Stimulated activated CD4-positive, alpha-beta T cell treated with anti-CD3 and anti-CD28 coated beads, Interleukin-2, amount 100 ng/mL, for 48 hours (primary cell): ENCODE results near the gene CNPY3.

Experiments
- DNase-seq, 2 donors: peaks; one replicate each; pipeline ENCODE4 v3.0.0-alpha.2; 2020

Gene CNPY3

DNA sequence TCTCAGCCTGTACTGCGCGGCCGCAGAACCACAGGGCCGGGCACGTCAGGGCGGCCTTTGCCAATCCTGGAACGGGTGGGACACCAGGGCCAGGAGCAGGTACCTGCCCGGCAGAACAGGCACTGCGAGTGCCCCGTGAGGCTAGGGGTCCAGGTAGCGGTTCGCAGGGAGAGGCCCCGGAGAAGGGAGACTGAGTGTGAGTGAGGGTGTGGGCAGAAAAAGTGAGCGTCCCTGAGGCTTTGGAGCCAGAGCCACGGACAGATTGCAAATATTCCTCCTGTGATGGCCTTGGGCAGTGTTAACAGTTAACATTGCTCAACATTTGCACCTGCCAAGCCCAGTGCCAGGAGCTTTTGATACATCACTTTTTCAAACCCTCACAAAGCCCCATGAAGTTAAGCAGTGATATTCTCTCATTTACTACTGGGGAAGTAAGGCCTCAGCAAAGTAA, 31.8 kb downstream of the CNPY3 start:
- DNase-seq, result no peak

DNA sequence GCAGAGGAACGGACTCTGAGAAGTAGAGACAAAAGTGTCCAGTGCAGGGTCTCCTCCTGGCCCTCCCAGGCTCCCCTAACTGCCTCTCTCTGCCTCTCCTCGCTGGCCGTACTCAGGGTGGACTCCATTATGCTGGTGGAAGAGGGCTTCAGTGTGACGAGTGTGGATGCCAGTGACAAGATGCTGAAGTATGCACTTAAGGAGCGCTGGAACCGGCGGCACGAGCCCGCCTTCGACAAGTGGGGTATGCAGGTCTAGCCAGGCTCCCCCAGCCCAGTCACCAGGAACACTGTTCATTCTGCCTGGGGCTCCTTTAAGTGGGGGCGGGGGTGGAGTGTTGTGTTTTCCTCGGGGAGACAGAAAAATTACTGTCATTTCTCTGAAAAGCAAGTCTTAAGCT, 32.8 kb downstream of the CNPY3 start:
- DNase-seq, result no peak

DNA sequence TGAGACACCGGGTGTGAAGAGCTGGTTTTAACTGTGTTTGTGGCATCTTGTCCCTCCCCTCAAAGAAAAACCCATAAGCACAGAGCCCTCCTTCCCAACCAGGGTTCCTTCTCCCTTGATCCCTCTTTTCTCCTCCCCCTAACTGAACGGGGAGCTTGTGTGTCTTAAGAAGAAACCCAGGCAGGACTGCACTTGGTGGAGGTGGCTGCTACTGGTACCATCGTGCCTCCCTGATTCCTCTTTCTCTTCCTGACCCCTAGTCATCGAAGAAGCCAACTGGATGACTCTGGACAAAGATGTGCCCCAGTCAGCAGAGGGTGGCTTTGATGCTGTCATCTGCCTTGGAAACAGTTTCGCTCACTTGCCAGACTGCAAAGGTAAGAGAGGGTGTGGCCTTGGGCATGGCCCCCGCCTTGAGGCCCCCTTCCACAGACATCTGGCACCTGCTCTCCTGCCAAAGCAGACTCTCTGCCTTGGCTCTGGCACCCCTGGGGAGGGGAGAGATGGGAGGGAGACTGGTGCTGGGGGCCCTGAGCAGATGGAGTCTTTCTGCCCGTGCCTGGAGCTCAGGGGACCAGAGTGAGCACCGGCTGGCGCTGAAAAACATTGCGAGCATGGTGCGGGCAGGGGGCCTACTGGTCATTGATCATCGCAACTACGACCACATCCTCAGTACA, 33.4 kb downstream of the CNPY3 start:
- no peak for DNase-seq

DNA sequence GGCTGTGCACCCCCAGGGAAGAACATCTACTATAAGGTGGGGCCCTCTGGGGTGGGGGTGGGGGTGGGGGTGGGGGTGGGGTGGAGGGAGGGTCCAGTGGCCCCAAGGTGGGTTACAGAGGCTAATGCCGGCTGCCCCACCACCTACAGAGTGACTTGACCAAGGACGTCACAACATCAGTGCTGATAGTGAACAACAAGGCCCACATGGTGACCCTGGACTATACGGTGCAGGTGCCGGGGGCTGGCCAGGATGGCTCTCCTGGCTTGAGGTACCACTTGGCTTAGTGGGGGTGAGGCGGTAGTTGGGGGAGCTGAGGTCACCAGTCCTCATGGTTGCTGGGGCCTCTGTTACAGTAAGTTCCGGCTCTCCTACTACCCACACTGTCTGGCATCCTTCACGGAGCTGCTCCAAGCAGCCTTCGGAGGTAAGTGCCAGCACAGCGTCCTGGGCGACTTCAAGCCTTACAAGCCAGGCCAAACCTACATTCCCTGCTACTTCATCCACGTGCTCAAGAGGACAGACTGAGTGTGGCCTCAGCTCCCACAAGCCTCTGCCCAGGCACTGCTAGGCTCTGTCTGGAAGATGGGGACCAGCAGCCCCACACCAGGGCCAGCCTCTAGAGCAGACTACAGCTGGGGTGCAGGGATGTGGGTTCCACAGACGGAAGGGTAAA, 34.0 kb downstream of the CNPY3 start:
- DNase-seq, result no peak

DNA sequence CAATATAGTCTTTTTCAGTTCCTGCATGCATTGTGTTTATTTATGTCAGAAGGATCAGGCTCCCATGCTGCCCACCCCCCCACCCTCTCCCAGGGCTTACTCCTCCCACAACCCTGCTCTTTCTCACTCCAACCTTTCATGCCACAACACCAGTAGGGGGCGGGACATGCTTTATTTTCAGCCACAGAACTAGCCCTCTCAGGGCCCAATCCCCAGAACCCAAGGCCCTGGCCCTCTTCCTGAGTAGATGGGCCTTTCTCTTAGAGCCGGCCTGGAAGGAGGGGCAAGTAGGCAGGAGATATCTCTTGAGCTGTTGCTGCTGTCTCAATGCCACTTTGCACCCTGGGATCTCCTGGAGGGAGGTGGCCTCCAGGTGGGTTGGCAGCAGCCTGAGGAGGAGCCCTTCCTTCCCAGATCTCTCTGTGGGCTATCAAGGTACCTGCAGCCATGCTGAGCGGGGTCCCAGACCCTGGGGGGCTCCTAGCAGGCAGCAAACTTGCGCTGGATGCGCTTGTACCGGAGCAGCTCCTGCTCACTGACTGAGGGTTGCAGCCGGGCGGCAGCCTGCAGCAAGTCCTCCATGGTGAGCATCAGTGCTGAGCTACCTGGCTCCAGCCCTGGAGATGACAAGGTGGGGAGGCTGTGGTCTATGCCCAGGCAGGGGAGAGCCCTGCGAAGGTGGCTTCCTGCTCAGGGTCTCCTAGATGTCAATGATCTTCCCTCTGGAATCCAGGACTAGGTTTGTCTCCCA, 34.8 kb downstream of the CNPY3 start:
- DNase-seq, result peak; percentile 14 to 39

DNA sequence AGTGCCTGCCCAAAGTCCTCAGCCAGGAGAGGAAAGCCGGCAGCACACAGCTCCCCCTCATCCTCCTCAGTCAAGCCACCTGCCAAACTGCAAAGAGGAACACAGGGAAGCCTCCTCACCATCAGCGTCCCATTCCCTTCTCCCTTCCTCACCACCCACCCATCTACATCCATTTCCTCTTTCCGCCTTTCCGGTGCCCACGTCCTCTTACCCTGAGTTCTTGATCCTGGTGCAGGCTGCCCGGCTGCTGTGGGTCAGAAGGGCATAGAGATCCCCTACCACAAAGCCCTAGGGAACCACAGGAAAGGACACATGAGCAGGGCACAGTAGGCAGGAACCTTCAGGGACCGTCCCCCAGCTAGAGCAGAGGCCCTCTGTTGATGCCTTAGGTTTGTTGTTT, 37.3 kb downstream of the CNPY3 start:
- DNase-seq, result no peak

DNA sequence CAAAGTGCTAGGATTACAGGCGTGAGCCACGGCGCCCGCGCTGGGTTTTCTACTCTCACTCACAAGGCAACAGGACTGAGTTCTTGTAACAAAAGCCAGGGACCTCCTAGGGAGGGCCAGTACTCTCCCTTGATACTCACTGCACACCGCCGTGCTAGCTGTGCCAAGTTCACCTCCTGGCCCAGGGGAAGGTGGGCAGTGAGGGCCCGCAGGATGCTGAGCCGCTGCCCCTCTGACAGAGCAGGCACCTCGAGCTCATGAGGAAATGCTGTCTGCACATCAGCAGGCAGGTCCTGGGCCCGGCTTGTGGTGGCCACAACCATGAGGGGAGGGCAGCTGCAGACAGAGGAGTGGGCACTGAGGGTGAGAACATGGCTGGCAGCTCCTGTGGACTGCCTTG, 37.9 kb downstream of the CNPY3 start:
- DNase-seq, result no peak

DNA sequence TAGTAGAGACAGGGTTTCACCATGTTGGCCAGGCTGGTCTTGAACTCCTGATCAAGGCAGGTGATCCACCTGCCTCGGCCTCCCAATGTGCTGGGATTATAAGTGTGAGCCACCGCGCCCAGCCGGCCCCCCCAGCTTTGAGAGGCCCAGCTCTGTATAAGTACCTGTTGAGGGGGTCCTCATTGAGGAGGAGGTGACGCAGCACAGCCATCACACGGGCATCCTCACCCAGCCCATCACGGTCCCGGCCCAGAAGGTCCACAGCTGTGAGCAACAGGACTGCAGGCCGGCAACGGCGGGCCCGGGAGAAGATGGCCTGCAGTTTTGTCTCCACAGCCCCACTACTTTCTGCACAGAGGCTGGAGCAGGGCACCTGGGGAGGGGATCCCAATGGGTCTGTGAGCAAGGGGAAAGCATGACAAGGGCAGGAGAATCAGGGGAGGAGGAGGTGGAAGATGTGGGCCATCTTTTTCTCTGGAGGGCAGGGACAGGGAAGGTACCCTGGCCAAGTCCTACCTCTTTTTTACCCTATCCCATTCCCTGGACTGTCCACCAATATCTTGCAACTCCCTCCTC, 38.9 kb downstream of the CNPY3 start:
- DNase-seq, result no peak

DNA sequence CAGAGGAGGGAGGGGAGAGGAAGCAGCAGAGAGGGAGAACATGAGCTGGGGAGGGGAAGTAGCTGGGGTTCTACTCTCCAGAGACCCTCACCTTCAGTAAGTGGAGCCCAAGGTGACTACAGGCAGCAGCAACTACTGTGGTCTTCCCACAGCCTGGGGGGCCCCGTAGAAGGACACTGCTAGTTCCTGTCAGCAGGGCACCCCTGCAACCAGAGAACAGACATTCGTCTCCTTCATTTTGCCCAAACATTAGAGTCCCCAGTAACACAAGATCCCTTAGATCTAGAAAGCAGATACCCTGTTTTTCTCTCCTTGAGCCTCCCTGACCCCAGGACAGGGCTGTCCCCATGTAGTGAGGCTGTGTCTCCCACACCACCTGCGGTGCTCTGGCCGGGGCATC, 39.5 kb downstream of the CNPY3 start:
- no peak for DNase-seq

DNA sequence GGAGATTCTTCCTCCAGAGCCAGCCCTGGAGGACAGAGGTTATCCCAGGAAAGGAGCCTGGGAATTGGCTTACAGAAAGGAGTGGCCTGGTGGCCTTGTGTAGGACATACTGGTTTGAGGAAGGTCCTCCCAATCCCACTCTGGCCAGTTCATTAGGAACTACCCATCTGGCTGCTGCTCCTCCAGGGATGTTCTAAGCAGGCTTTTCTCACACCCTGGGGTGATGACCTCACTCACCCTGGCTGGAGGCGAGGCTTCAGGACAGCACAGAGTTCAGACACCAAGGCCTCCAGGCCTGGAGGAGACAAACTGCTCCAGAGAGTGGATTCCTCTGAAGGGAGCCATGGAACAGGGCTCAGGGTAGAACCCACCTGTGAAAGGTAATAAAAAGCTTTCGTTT, 40.2 kb downstream of the CNPY3 start:
- no peak for DNase-seq

DNA sequence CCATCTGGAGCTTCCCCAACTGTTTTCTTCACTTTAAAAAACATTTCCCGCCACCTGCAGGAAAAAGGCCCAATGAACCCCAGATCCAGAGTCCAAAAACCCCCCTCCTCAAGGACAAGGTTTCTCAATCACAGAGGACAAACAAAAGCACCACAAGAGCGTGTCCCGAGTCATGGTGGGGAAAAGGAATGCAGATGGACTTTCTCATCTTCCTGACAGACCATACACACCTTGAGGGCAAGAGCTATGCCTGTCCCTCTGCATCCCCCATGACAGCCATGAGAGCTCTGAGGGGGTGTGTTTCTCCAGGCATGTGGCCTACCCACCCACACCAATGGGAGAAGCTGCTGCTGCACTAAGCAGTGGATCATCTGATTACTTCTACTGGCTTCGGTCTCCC, 40.7 kb downstream of the CNPY3 start:
- no peak for DNase-seq

DNA sequence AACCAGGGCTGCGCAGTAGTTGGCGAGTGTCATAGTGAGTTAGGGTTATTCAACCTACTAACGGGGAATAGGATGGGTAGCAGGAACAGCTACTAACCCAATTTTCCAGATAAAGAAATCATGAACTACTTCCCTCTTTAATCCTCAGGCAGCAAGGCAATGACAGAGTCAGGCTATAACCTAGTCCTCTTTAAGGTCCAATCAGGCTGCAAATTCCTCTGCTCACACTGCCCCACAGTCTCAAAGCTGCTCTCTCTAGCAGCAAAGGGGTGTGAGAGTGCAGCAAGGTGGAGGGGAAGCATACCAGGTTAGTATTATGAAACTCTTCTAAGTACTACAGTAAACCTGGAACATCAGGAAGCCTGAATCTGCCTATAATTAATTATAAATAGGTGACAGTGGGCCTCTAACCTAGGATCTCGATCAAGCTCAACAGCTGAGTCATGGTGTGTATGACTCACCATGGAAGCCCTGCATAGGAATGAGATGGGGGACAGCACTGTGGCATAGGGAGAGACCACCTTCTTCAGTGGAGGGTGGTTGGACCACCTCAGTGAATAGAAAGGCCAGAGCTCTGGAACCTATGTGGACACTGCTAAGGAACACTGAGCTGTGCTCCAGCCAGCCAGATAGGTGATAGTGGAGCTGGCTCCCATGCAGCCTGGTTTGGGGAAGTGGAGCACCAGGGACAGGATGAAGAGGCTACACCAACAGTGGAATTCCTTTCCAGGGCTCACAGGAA, 41.8 kb downstream of the CNPY3 start:
- DNase-seq, result no peak

DNA sequence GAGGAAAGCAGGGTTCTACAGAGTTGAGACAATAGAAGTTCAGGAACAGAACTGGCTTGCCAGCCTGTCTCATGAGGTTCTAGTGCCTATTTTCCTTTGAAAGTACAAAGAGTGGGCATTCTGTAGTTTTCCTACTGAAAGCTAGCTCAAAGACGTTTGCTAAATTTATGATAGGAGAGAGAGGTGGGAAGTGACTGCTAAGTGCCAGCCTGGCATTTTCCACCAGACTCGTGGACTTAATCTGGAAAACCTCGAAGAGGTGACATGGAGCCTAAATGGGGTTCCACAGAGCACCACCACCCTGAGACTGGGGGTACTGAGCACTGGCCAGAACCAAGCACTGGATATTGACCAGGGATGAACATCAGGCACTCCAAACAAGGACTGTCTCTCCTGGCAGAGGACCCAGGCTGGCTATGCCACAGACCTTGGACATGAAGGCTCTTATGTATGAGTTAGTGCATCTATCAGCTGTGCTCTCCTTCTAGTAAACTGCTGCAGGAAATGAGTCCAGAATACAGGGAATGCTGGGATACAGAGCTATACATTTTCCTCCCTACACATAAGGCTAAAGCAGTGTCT, 42.6 kb downstream of the CNPY3 start:
- DNase-seq, result no peak

DNA sequence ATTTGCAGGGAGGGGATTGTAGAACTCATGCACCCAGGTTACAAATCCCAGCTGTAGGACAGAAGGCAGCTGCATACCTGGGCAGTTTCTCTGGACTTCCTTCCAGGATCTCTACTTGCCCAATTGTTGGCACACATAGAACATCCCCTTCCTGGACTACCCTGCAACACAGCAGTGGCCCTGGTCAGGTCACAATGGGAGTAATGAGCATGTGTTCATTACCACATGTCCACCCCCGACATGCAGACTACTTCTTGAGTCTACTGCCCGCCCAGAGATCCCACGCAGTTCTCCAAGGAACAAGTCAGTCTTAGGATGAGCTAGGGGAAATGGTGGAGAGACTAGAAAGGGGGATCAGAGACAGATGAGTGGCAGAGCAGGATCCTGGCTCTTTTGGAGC, 44.6 kb downstream of the CNPY3 start:
- no peak for DNase-seq

DNA sequence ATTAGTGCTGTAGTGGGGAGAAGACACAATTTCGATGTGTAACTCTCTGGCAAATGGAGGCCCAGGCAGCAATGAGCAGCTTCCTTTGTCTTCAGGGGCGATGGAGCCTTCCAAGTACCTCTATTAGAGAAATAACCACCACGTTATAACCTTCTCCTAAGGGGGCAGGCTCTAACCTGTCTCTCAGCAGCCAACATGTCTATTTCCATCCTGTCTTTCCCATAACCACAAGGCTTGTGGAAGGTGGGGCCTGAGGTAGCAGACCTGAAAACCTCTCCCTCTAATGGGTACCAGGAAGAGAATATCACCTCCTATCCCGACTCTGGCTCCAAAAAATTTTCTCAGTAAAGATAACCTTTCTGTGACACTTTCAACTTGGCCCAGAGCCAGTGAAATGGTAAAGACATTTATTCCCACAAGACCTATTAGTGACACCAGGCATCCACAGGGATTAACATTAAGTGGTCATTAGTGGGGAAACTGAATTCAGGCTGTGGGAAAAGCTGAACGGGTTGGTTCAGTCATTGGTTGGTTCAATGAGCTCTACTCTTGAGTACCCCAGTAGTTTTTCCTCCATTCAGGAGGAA, 45.7 kb downstream of the CNPY3 start:
- DNase-seq, result no peak

DNA sequence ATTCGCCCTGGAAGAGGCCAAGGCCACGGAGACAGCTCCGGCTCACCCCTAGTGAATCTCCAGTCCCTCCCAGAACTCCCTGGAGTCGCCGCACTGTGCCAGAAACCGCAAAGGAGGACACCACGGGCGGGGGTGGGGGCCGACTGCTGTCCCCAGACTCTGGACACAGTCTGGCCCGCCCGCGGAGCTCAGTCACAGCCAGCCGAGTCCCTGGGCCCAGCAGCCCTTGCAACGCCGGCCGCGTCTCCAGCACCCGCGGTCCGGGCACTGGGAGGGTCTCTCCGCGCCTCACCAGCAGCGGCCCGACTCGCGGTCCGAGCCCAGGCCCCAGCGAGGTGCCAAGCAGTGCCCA, 49.2 kb downstream of the CNPY3 start:
- DNase-seq, result peak in 1 of 2 donors; percentile 11

DNA sequence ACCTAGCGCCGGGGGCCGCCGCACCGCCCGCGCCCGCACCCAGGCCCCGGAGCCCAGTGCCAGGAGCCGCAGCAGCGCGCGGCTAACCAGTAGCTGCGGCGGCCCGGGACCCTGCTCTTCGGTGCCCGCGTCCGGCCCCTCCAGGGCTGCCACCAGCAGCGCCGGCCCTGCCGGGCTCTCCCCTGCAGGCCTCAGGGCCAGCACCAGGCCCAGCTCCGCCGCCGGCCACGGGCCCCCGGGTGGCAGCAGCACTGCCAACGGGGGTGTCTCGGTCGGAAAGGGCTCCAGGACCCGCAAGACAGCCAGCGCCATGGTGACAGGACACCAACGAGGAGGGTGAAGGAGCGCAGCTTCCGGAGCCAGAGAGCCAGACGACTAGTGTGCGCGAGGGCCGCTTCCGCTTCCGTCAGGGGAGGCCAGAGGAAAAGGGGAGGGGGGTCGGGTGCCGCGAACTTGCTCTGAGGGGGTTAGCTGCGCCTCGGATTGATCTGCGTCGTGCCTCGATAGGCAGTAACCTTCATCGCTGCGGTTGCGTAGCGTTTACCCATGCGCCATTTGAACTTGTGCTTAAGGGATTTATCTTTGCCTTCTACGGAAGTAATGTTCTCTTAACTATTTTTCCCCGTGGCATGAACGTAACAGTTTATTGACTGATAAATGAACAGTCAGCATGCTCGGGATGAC, 49.7 kb downstream of the CNPY3 start, which contains the start of gene PEX6:
TSS of gene PEX6 (minus strand) at position 343 of the 684 bp plus-strand sequence. CDS start at position 312, 31 bp downstream.
- DNase-seq, result peak; percentile 80 to 90

DNA sequence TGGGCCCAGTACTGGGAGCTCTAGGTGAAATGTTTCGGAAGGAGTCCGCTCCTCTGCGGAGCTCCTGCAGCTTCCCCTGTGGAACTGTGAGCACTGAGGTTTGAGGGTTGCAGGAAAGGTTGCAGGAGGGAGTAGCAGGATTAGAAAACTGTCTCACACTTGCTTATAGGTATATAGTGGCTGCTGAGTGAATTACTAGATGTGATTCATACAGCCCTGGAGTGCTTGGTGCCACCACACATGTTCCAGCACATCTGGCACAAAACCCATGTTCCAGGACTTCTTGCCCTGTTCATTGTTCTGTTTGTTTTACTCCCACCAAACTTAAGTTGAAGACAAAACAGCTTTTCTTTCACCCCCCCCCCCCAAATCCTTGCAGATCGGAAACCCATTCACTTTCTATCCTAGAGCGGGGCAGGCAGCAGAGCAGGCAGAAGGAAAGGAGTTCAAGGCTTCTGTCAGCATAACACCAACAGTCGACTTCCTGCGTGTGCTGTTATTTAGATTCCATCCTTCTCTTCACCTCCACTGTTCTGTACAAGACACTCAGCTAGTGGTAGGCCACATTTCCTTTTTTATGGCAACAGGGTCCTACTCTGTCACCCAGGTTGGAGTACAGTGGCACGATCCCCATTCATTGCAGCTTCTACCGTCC, 50.4 kb downstream of the CNPY3 start:
- no peak for DNase-seq

DNA sequence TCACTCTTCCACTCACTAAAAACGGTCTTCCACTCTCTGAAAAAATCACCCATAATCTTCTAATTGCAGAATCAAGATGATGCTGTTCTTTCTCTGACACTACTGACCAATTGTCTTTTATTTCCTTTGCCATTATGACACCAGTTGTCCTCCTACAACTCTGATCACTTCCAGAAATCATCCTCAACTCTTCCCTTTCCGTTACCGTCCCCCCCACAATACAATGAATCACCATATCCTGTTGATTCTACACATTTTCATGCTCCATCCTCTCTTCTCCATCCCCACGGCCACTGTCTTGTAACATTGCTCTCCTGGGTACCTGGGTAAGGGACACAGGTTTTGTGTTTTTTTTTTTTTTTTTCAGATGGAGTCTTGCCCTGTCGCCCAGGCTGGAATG, 52.6 kb downstream of the CNPY3 start:
- no peak for DNase-seq

DNA sequence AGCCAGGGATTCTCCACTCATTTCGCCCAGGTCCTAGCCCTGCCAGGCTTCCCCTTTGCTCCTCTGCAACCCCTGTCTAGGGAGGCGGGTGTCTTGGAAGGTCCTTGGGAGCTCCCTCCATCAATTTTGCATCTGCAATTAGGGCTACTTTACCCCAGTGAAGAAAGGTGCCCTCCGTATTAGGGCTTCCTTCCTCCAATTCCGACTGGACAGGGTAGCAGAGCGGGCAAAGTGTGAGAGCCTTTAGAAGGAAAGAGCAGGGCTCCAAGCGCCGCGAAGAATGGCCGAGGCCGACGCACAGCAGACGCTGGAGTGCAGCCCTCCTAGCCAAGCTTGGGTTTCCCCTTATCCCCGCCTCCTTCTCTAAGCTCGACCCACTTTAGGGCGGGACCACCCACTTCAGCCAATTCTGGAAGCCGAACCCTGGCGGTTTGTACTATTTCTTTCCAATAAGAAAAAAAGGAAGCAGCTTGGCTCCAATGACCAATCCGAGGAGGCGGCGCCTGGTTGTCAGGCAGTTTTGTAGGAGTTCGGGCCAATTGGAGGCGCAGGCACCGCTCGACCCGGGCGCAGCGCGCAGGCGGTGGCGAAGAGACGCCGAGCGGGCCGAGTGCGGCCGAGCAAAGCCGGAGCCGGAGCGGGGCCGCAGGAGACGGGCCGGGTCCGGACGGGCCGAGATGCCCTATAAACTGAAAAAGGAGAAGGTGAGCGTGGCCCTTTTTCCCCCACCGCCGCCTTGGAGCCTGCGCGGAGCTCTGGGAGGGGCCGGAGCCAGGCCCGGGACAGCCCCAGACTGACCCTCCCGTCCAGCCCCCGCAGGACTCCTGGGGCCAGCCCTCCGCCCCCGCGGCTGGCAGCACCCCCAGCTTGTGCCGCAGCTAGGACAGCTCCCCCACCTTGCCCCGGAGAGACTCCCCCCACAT, 55.0 kb downstream of the CNPY3 start, which contains the start of gene PPP2R5D:
TSS of gene PPP2R5D (plus strand) at position 570 of the 923 bp plus-strand sequence. CDS start at position 678, 108 bp downstream.
- DNase-seq, result peak; percentile 88 to 92
